Spleen (tissue), 7 donors: ENCODE data around the gene AP1M1.

Experiments used
- POLR2A ChIP-seq, 3 donors: fragments of 450-650 bp; IDR thresholded peaks; one replicate each; pipeline ENCODE4 v1.5.1; 2017; ENCODE audit warnings: antibody characterized with exemption in 3 of 3, mild to moderate bottlenecking in 1 of 3
- POLR2AphosphoS5 ChIP-seq, 3 donors: sonication (generic); formaldehyde crosslinking; IDR thresholded peaks; one replicate each; pipeline ENCODE4 v1.5.1; 2017; ENCODE audit warnings: antibody characterized with exemption in 3 of 3
- TF ChIP-seq, protein P1 (sequence below), 11 experiments: fragments of 200-600 bp in 7 of 11; fragments of 450-650 bp in 4 of 11; sonication (generic) in 4 of 11; IDR thresholded peaks in 8 of 11; conservative IDR thresholded peaks in 3 of 11; 1 replicate in 7 of 11; 2 replicates in 4 of 11; pipeline versions ENCODE4 v1.4.0 to v1.8.0; 2016 to 2021; ENCODE audit warnings: antibody characterized with exemption in 11 of 11, inconsistent platforms in 4 of 11, mild to moderate bottlenecking in 1 of 11
- donor health status: DM: no; HTN: no; CAD: no; lungs with moderate emphysema.
- donor health status: DM: no; HTN: no; CAD: no.
- donor health status: DM: no; HTN: no; CAD: no.

DNA sequence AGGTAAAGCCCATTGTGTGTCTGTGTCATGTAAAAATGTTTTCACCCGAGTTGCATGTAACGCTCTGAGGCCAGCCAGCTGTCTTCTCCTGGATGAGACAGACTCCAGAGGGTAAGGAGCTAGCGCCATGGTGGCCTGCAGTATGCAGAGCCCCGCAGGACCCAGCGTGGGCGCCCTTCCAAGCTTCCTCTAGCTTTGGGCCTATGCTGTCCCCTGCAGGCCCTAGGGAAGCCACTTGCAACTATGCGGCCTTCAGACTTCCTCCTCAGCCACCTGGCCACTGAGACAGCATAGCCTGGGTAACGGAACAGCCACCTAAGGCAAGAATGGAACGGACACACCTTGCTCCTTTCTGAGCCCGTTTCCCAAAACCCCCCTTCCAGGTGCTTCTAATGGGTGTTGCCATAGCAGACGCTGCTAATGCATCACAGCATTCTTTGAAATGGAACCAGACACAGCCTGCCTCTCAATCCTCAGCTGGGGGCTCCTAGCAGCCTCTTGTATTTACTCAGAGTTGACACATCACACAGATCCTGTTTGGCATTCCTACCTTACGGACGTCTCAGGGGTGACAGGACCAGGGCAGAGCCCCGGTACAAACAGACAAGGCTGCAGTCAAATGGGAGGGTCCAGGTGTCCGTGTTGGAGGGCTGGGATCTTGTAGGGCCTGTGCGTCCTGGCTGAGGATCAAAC is 6.3 kb upstream of the AP1M1 start:
- TF ChIP-seq, protein P1, sequence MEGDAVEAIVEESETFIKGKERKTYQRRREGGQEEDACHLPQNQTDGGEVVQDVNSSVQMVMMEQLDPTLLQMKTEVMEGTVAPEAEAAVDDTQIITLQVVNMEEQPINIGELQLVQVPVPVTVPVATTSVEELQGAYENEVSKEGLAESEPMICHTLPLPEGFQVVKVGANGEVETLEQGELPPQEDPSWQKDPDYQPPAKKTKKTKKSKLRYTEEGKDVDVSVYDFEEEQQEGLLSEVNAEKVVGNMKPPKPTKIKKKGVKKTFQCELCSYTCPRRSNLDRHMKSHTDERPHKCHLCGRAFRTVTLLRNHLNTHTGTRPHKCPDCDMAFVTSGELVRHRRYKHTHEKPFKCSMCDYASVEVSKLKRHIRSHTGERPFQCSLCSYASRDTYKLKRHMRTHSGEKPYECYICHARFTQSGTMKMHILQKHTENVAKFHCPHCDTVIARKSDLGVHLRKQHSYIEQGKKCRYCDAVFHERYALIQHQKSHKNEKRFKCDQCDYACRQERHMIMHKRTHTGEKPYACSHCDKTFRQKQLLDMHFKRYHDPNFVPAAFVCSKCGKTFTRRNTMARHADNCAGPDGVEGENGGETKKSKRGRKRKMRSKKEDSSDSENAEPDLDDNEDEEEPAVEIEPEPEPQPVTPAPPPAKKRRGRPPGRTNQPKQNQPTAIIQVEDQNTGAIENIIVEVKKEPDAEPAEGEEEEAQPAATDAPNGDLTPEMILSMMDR (IDR thresholded peaks at IDR 0.05 in 8 of 11, conservative IDR thresholded peaks at IDR 0.05 in 3 of 11): no peak
- TF ChIP-seq POLR2A (IDR thresholded peaks at IDR 0.05): no peak
- no peak for TF ChIP-seq POLR2AphosphoS5 (IDR thresholded peaks at IDR 0.05)
